Gastrocnemius medialis (tissue), 4 donors: ENCODE data around the gene BRICD5.

Experiments used
- POLR2A ChIP-seq, 2 donors: fragments of 450-650 bp; IDR thresholded peaks; one replicate each; pipeline ENCODE4 v1.6.1; 2017; ENCODE audit warnings: antibody characterized with exemption in 2 of 2, mild to moderate bottlenecking in 2 of 2, moderate library complexity in 2 of 2
- TF ChIP-seq, protein P1 (sequence below), 5 experiments: fragments of 450-650 bp in 3 of 5; fragments of 200-600 bp in 2 of 5; sonication (generic) in 2 of 5; IDR thresholded peaks in 4 of 5; conservative IDR thresholded peaks in 1 of 5; 1 replicate in 4 of 5; 2 replicates in 1 of 5; pipeline ENCODE4 v1.5.1; 2016 to 2019; ENCODE audit warnings: antibody characterized with exemption in 5 of 5, mild to moderate bottlenecking in 3 of 5, moderate library complexity in 3 of 5

DNA sequence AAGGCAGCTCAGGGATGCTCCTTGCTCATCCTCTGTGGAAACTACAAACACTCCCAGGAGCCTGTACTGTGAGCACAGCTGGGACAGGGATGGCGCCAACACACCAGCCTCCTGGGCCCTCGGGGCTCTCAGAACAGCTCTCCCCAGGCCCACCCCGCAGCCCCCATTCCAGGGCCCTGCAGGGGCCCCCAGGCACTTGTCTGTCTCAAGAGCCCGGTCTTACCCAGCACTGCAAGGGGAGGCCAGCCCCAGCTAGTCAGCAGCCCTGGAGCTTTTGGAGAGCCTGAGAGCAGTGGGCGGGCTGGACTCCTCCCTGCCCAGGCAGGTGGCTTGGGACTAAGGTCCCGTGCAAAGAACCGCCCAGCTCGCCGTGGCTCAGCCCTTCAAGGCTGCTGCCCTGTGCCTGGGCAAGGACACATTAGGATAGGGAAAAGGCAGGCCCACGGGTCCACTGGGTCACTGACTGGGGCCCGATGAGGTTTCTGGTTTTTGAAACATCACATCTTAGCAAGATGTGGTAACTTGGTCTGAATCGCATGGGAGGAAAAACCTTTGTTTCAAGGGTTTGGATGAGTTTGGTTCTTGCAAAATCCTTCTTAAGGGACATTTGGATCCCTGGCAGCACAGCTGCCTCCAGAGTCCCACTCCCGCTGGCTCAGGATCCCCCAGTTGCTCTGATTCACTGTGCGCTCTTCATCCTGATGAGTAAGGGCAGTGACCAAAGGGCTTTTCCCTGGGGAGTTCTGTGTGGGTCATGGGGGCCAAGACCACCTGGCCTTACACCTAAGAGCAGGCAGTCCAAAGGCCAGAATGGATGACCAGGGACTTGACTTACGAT is 28.4 kb upstream of the BRICD5 start:
- TF ChIP-seq POLR2A (IDR thresholded peaks at IDR 0.05), result no peak
- TF ChIP-seq, protein P1, sequence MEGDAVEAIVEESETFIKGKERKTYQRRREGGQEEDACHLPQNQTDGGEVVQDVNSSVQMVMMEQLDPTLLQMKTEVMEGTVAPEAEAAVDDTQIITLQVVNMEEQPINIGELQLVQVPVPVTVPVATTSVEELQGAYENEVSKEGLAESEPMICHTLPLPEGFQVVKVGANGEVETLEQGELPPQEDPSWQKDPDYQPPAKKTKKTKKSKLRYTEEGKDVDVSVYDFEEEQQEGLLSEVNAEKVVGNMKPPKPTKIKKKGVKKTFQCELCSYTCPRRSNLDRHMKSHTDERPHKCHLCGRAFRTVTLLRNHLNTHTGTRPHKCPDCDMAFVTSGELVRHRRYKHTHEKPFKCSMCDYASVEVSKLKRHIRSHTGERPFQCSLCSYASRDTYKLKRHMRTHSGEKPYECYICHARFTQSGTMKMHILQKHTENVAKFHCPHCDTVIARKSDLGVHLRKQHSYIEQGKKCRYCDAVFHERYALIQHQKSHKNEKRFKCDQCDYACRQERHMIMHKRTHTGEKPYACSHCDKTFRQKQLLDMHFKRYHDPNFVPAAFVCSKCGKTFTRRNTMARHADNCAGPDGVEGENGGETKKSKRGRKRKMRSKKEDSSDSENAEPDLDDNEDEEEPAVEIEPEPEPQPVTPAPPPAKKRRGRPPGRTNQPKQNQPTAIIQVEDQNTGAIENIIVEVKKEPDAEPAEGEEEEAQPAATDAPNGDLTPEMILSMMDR (IDR thresholded peaks at IDR 0.05 in 4 of 5, conservative IDR thresholded peaks at IDR 0.05 in 1 of 5), result no peak
